ENCODE measurements around the gene ZBTB42.

ZBTB42 gene

DNA sequence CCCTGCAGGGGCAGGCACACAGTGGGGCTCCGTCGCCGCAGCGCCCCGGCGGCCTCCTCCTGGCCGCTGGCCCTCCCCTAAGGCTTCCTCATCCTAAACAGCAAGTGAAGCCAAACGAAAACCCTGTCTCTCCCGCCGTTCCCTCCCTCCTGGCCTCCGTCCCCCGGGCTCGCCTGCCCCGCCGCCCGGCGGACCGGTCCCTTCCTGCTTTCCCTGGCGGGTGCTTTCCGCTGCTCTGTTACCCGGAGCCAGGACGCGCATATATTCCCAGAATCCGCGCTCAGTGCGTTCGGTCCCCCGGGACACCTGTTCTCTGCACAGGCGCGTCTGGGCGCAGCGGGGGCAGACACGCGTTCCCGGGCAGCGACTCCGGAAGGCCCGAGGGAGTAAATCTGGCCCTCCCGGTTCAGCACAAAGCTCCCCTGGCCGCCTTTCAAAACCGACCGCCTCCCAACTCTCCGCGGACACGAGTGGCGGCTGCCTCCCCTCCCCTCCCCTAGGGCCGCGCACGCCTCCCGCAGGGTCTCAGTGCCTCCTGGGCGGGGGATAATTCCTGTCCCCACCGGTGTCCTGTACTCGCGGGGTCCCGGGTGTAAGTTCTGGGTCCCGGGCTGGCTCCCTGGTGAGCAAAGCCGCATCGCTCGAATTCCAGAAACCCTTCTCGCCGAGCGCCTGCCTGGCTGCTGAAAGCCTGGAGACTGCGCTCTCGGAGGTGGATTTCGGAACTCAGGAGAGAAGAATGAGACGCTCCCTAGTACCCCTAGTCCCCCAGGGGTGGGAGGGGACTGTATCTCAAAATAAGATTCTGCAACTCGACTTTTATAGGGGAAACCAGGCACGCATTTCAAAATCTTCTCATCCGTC is 42.8 kb downstream of the ZBTB42 start:
- DNase-seq (ENCODE audit: low read depth) = no peak

GRCh38 chr14:104844306-104845032 is 43.6 kb downstream of the ZBTB42 start:
- no peak for DNase-seq (ENCODE audit: low read depth)

DNA sequence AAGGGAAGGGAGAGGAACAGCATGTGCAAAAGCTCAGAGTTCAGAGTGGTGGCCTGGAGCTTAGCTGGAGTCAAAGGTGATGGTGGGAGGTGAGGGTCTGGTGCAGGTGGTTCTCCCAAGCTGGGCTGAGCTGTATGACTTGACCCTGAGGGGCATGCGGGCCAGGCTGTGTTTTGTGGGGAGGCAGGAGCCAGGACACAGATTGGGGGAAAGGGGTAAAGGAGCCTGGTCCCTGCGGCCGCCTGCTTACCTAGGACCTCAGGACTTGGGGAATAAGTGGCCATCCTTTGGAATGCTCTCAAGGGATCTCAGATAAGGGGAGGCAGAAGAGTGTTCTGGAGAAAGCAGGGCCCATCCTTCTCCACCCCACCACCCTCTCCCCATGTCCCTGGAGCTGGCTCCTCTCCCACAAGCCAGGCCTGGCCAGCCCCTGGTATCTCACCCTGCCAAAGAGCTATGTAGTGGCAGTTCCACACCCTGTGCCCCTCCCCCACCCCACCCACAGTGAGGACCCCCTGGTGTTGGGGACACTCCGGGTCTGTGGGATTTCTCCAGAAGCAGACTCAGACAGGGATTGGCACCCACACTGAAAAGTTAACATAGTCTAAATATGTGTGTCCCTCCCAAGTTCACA is 44.2 kb downstream of the ZBTB42 start:
- DNase-seq (ENCODE audit: low read depth) = no peak

GRCh38 chr14:104845834-104846441 is 45.0 kb downstream of the ZBTB42 start:
- no peak for DNase-seq (ENCODE audit: low read depth)

DNA sequence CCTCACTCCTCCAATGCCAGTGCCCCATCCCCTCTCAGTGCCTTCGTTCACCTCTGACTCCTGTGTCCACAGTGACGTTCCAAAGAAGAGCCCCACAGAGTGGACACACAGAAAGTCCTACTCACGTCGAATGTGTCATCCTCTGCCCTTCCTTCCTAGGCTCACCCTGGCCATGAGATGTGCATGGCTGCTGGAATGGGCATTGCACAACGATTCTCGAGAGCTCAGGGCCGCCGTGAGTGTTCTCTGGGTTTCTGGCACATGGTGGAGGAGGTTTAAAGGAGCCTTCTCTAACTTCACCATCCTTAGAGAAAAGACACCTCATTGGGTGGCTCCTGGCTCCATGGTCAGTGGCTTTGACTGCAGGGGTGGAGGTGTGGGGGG is 51.4 kb downstream of the ZBTB42 start:
- DNase-seq (ENCODE audit: low read depth) = no peak

All from stimulated activated CD4-positive, alpha-beta T cell treated with anti-CD3 and anti-CD28 coated beads, Interleukin-2, amount 100 ng/mL, for 4 hours (primary cell).